Islet of Langerhans (tissue), 1 donor: ENCODE results near the gene TIGAR.

Experiments
- FAIRE-seq: peaks from one replicate; lab custom pipeline; 2011; peaks lifted over from hg19 to GRCh38; lab: Jason Lieb, UNC

TIGAR gene

DNA sequence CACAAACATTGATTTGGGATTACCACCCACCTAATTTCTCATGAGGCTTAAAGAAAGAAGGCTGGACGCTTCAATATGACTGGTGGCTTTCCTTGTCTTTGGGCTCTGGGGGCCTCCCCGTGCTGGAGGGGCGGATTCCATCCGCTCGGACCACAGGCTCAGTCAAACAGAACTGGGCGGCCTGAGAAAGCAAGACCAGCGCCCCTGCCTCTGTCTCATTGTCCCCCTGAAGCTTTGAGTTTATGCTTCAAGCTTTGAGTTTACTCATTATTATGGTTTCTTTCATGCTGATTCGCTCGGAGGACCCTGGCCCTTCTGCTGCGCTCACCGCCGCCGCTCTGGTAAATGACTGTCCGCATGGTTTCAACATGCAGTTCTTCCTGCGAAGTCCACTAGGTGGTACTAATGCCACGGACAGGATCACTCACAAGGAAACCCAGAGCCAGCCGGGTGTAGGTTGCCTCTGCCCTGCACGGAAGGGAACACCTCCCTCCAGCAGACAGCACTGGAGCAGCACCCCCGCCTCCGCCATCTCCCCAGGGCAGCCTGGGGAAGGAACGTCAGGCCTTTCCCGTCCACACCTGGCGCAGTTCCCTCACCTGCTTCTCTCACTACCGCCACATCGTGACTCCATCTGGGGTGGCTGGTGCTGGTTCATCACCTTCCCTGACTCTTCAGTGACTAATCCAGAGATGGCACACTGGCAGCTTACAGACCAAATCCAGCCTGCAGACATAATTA, 13.2 kb upstream of the TIGAR start:
- FAIRE-seq = peak; percentile 45

DNA sequence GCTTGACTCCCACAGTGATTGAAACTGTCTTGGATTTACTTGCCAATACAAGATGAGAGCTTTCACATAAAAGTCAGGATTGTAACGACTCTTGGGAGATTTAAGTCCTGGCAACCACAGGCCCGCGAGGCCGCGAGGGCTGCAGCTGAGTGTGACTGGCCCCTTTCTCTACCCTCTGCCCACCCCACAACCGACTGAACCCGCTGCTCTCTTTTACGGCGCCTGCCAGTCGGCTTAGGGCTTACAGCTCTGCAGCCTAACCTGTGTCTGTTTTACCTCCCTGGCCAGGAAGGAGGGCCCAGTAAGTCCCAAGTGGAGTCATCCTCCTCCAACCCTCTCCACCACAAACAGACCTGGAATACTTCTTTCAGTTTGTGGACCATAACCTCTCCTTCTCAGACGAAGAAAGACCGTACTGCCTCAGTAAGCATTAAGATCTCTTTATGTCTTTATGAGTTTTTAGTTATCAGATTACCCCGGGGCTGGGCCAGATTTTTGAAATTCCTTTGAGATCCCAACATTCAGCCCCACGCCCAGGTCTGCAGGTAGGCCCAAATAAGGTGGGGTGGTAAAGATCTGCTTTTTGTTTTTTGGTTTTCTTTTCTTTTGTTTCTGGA, 12.6 kb upstream of the TIGAR start:
- FAIRE-seq = no peak

DNA sequence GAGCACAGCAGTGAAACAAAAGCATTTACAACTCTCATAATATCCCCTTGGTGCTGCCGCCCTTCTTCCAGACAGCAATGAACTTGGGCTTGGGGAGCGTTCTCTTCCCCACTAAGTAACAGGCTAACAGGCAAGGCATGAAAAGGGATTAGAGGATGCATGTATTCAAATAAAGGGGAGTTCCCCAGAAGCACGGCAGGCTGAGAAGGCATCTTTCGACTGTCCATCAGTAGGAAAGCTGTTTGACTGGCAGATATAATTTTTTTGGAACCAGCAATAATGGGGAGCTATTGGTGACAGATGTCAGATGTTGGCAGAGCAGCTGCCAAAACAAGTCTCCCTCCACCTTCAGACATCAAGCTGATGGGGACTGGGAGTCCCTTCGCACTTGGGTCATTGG, 9.2 kb upstream of the TIGAR start:
- FAIRE-seq = no peak

DNA sequence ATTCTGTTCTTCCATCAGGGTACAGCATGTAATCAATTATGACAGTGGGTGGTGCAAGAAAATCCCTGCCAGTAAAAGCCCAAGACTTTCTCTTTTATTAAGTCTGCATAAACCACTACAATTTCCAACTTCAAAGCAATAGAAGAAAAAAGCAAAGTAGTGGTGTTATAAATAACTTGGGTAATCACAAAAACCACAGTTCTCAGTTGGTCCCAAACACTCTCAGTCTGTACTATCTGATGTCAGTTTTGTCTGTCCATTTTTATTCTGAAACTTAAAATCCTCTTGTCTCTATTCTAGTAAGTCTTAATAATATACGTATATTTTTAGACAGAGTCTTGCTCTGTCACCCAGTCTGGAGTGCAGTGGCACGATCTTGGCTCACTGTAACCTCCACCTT, 8.8 kb upstream of the TIGAR start:
- no peak for FAIRE-seq

DNA sequence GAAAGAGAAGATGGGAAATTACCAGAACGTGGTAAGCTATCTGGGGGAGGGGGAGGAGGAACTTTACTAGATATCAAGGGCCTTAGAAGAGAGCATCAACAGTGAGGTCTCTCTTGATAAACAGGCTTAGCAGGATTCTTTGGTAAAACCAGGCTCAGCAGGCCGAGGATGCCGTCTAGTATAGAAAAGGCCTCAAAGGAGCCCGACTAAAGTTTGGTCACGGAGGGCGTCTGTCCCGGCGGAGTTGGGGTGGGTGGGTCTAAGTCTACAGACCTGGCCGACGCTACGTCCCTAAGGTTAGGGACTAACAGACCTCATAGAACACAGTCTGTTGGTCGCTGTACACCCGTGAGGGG, 538 bp upstream of the TIGAR start:
- no peak for FAIRE-seq

DNA sequence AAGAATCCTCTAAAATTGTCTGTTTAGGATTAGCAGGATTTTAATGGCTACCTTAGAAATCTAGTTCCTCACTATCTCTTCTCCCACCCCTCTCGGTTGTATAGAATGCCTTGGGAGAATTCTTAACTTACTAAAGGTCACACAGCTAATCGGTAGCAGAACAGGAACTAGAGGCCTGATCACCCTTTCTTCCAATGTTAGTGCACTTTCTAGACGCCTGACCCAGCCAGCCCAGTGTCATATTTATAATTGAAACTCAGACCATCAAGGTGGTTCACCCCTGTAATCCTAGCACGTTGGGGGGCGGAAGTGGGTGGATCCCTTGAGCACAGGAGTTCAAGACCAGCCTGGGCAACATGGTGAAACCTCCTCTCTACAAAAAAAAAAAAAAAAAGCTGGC, 1.7 kb downstream of the TIGAR start:
- FAIRE-seq = no peak

DNA sequence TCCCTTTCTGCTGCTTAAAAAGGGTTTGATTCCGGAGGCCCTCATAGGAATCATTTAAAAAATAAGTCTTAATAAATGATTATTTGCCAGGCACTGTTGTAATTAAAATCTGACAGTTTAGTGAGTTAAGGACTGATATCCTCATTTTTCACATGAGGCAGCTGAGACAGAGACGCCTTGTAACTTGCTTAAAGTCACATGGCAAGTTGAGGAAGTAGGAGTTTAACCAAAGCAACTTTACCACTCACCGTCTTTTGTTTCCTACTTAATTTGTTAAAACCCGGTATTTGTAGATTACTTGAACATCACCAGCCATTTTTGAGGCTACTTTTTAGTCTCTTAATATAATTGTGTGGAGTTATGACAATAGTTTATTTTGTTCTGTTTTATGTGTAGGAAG, 2.4 kb downstream of the TIGAR start:
- no peak for FAIRE-seq

DNA sequence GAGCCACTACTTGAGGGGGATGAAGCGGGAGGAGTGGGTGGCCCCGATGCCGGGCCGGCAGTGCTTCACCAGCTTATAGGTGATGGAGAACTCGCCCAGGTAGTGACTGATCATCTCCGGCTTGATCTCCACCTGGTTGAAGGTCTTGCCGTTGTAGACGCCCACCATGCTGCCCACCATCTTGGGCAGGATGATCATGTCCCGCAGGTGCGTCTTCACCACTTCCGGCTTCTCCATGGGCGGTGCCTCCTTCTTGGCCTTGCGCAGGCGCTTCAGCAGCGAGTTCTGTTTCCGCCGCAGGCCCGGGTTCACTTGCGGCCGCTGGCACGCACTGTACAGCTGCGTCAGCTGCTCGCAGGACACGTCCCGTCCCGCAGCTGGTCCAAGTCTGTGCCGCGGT, 3.4 kb downstream of the TIGAR start:
- FAIRE-seq = no peak

DNA sequence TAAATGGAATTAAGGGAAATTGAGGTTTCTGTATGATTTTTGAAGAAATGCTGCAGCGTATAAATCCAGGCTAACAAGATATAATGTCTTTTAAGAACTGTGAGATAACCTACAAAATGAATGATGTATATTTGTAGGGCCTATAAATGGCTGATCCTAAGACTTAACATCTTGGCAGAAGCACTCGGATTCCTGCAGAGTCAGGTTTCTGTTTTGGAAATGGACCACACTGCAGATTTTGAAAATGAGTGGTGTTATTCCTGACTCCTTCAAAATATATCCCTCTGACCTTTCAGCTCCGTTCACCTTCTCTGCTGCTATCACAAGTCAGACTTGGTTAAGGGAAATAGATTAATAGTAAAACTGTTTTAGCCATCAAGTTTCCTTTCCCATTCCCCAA, 5.0 kb downstream of the TIGAR start:
- FAIRE-seq = no peak

DNA sequence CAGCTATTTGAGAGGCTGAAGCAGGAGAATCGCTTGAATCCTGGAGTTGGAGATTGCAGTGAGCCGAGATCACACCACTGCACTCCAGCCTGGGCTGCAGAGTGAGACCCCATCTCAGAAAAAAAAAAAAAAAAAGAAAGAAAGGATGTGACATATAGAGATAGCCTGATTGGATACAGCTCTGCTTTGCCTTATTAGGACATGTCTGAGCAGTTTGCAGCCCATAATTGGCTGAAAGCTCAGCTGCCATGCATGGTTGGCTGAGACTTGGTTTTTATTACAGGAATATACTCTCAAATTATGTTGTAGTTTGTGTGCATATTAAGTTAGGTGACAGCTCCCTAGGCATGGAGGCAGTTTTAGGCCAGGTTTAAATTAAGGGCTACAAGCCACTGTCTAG, 6.3 kb downstream of the TIGAR start:
- no peak for FAIRE-seq

DNA sequence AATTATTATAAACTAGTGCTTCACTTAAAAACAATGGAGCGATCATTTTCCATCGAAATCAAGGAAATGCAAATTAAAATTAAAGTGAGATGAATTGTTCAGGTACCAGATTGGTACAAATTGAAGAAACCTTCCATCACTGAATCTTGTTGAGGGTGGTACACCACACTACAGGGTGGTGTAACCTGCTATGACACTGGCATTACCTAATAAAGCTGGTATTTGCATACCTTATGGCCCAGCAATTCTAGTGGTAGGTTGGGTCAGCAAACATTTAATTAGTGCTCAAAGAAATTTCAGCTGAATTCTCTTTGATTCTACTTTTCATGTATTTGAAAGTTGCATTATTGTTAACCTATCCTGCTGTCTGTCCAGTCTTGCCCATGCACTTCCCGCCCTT, 9.2 kb downstream of the TIGAR start:
- FAIRE-seq = no peak

DNA sequence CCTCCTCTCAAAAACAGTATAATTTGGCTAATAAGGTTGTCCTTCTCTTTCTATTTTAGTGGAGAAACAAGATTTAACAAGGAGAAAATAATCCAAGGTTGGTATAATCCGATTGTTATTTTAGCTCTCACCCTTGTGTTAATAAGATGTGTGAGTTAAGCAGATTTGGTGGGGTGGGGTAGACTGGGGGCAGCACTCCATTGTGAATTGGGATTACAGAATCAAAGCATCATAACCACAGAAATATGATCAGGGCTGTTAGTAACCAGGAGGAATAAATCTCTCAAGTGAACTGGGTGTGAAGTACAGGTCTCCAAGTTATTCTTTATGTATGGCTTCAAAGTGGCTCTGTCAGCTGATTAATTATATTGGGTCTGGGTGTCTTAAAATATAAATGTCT, 10.2 kb downstream of the TIGAR start:
- FAIRE-seq = no peak

DNA sequence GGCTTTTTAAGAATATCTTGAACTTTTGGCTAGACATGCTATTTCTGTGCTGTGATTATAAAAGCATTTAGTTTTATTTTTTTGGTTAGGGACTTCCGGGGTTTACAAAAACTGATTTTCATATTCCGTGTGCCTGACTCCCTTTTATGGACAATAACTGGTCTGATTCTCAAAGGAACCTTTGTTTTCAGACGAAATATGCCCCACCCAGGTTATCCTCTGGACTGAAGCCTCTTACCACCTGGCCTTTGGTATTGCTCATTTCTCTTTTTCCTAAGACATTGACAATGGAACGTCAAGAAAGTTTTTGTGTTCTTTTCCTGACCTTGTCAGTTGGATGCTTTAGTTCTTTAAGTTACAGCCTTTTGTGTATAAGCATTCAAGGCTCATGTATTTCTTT, 10.8 kb downstream of the TIGAR start:
- no peak for FAIRE-seq

DNA sequence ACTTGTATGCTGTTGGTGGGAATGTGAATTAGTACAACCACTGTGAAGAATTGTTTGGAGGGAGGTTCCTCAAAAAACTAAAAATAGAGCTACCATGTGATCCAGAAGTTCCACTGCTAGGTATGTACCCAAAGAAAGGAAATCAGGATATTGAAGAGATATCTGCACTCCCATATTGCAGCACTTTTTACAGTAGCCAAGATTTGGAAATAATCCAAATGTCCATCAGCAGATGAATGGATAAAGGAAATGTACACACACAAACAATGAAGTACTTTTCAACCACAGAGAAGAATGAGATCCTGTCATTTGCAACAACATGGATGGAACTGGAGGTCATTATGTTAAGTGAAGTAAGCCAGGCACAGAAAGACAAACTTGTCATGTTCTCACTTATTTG, 25.9 kb downstream of the TIGAR start:
- FAIRE-seq = no peak

DNA sequence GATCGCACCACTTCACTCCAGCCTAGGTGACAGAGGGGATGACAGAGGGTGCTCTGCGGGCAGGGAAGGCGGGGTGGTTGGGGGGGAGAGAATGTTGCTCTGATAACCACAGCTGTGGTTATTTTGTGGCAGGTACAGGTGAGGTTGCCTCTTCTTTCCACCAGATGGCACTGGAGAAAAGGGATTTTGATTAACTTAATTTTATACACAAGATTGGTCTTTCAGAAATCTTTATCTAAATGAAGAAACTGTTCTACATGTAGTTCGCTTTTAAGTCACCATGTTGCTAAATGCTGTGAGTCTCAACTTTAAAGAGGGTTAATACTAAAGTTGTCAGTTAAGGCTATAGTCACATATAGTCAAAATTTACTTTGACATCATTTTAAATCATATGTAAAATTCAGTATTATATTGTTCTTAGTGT, 32.8 kb downstream of the TIGAR start:
- FAIRE-seq = no peak

DNA sequence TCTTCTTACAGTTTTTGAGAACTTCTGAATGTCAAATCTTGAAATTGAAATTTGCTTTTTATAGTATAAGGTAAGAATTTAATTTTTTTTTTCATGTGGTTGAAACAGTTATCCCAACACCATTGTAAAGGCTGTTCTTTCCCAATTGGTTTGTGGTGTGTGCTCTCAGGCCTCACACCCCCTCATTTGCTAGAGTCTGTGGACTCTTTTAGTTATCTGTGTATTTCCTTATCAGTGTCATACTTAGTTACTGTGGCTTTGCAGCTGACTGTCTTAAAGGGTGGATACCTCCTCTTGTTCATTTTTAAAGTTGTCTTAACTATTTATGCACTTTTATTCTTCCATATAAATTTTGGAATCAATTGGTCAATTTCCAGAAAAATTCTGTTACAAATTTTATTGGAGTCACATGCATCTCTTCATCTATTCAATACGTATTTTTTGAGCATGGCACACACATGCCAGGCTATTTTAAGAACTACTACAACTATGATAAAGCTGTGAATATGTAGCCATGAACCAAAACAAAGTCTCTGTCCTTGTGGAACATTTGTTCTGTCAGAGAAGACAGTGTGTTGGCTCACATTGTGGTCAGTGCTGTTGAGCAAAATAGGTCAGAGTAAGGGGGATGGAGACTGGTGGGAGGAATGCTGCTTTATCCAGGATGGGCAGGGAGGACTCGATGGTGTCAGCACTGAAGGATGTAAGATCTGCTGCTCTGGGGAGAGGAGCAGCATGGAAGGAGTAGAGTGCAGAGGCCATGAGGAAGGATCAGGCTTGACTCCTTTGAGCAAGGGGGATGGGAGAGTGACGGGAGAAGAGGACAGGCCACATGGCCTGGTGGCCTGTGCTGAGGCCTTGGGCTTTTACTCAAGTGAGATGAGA, 34.4 kb downstream of the TIGAR start:
- FAIRE-seq = no peak

DNA sequence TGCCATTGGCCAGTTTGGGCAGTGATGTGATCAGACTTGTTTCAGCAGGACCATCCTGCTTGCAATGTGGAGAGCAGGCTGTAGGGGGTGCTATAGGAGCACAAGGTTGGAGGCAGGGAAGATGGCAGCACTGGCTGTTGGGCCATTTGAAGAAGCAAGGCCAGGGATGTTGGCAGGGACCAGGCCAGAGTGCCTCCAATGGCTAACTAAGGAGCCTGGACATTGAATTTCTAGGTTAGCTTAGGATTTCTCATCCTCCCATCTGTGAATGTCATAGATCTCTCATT, 35.0 kb downstream of the TIGAR start:
- no peak for FAIRE-seq

DNA sequence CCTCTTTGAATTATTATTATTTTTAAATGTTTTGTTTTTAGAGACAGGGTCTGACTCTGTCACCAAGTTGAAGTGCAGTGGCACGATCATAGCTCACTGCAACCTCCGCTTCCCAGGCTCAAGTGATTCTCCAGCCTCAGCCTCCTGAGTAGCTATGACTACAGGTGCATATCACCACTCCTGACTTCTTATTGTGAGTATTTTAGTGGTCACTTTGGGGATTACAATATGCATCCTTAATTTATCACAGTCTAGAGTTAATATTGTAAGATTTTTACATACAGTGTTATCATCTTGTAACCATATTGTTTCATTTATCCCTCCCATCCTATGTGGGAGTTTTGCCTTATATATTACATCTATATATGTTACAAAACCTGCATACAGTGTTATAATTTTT, 45.1 kb downstream of the TIGAR start:
- FAIRE-seq = no peak

DNA sequence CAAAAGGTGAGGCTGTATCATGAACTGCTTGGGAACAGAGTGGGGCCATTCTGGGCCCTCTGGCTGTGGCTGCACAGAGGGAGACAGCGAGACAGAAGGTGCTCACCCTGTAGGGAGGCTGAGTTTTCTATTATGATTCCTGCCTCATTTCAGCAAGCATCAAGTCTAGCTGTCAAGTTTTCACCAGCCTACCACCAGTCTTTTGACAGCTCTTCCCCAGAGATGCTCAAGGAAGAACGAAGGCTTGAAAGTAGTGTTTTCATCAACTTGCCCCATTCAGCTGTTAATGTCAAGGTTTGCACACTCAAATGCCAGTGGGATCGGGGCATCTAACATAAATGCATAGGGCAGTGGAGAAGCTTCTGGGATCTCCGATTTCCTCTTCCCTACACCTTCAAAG, 48.5 kb downstream of the TIGAR start:
- FAIRE-seq = no peak

DNA sequence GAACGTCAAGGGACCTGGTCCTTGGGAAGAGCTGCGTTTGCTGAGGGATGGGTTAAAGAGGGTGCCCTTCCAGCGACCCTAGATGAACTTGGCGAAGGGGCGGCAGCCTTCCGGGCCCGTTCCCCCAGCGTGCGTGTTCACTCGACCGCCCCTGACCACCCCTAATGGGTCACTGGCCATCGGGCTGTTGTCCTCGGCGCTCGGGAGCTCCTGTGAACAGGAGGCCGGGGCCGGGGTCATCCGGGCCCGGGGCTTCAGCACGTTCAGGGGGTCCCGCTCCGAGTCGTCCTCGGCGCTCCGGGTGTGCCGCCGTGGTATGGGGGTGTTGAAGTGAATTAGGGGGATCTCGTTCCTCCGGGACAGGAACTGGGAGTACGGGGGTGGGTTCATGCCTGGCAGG, 49.3 kb downstream of the TIGAR start:
- FAIRE-seq = no peak

DNA sequence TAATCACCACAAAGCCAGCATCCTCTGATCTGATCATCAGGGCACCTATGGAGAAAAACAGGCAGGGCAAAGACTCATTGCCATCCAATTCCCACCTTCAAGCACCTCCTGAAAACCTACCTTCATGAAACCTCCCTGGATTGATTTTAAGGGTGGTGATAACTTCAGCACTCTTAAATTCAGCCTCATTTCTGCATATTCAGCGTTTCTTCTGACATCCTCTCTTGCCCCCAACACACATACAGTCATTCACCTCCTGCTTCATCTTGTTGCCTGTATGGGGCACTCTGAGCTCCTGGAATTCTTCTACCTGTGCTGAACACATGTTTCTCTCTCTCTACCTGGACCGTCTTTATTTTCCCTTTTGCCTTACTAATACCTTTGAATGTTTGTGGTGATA, 51.6 kb downstream of the TIGAR start:
- FAIRE-seq = no peak

DNA sequence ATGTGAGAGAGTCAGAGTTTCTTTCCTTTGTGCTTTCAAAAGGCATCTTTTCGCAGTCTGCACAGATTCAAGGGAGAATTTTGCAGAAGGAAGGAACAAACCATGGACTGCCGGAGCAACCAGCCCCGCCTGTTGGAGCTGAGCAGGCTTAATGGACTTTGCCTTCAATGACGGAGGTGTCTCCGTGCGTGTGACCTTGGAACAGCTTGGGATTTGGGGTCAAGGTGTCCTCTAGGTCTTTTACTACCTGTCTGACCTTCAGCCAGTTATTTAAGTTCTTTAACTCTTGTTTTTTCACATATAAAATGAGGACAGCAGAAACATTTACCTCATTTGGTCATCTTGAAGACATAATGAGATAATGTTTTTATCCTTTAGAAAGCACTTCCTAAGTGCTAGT, 54.4 kb downstream of the TIGAR start:
- FAIRE-seq = no peak

DNA sequence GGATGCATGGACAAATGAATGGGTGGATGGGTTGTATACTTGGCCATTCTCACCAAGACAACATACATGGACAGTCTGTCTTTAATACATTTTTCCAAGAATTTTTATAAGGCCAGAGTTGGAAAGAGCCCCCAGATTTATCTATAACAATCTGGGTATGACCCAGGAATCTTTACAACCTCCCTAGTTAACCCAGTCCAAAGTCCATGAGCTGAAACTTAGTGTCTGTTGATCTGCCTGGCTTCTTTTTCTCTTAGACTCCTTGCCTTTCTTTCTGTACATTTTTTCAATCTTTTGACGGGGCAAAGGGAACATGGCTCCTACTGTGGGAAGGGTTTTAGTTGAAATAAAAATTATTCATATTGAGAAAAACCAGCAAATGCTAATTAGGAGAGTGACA, 57.8 kb downstream of the TIGAR start:
- no peak for FAIRE-seq

DNA sequence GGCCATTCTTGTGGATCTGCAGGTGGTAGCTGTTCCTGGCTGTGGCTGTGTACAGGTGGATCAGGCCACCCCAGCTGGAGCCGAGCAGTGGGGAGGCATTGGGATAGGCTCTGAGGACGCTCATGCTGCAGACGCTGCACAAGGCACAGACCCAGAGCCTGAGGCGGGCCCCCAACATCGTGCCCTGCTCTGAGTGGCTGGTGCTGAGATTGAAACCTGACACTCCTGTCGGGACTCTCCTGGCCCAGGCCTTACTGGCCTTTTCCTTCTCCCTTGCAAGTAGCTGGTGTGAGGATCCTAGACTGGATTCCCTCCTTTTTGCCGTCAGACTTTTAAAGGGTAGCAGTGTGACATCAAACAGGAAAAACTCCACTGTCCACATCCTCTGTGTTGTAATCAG, 58.4 kb downstream of the TIGAR start, which contains the start of gene FGF23:
Gene FGF23, minus strand, starts transcription at position 308 of the 400 bp plus-strand sequence. Its CDS starts 130 bp downstream, at position 178.
- no peak for FAIRE-seq
